ENCODE results near the gene ARHGAP42.

ARHGAP42 gene

GRCh38 chr11:100730266-100730665 is 43.2 kb downstream of the ARHGAP42 start:
- TF ChIP-seq, protein P1, sequence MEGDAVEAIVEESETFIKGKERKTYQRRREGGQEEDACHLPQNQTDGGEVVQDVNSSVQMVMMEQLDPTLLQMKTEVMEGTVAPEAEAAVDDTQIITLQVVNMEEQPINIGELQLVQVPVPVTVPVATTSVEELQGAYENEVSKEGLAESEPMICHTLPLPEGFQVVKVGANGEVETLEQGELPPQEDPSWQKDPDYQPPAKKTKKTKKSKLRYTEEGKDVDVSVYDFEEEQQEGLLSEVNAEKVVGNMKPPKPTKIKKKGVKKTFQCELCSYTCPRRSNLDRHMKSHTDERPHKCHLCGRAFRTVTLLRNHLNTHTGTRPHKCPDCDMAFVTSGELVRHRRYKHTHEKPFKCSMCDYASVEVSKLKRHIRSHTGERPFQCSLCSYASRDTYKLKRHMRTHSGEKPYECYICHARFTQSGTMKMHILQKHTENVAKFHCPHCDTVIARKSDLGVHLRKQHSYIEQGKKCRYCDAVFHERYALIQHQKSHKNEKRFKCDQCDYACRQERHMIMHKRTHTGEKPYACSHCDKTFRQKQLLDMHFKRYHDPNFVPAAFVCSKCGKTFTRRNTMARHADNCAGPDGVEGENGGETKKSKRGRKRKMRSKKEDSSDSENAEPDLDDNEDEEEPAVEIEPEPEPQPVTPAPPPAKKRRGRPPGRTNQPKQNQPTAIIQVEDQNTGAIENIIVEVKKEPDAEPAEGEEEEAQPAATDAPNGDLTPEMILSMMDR (IDR thresholded peaks at IDR 0.05; ENCODE audit: low read depth, low read length), result no peak
- H3K27me3 ChIP-seq (ENCODE audit: insufficient read depth, low read depth, severe bottlenecking), result no peaks in the 10 kb centered on the region
- H3K36me3 ChIP-seq, result no peaks in the 10 kb centered on the region
- DNase-seq, result no peak
- no peaks in the 10 kb centered on the region for H3K9me3 ChIP-seq (ENCODE audit: severe bottlenecking)
- H3K4me3 ChIP-seq (ENCODE audit: low read depth, low read length), result no peak overlapping the region
- H3K27ac ChIP-seq, result no peak overlapping the region

GRCh38 chr11:100731471-100731870 is 44.4 kb downstream of the ARHGAP42 start:
- no peaks in the 10 kb centered on the region for H3K27me3 ChIP-seq (ENCODE audit: insufficient read depth, low read depth, severe bottlenecking)

GRCh38 chr11:100732949-100733348 is 45.9 kb downstream of the ARHGAP42 start:
- no peak for DNase-seq
- H3K27ac ChIP-seq, result no peak overlapping the region
- no peak overlapping the region for H3K4me3 ChIP-seq (ENCODE audit: low read depth, low read length)
- H3K27me3 ChIP-seq (ENCODE audit: insufficient read depth, low read depth, severe bottlenecking), result no peaks in the 10 kb centered on the region
- TF ChIP-seq, protein P1 (IDR thresholded peaks at IDR 0.05; ENCODE audit: low read depth, low read length), result no peak
- no peaks in the 10 kb centered on the region for H3K36me3 ChIP-seq
- no peaks in the 10 kb centered on the region for H3K9me3 ChIP-seq (ENCODE audit: severe bottlenecking)

More at GRCh38 chr11:100731471-100731870, 44.4 kb downstream of the ARHGAP42 start:
- TF ChIP-seq, protein P1 (IDR thresholded peaks at IDR 0.05; ENCODE audit: low read depth, low read length), result no peak
- Histone ChIP-seq H3K4me3 (ENCODE audit: low read depth, low read length) (no peak overlapping the region), H3K27ac (no peak overlapping the region), H3K9me3 (ENCODE audit: severe bottlenecking) (no peaks in the 10 kb centered on the region), H3K36me3 (no peaks in the 10 kb centered on the region)
- peak; percentile 73 for DNase-seq

DNA sequence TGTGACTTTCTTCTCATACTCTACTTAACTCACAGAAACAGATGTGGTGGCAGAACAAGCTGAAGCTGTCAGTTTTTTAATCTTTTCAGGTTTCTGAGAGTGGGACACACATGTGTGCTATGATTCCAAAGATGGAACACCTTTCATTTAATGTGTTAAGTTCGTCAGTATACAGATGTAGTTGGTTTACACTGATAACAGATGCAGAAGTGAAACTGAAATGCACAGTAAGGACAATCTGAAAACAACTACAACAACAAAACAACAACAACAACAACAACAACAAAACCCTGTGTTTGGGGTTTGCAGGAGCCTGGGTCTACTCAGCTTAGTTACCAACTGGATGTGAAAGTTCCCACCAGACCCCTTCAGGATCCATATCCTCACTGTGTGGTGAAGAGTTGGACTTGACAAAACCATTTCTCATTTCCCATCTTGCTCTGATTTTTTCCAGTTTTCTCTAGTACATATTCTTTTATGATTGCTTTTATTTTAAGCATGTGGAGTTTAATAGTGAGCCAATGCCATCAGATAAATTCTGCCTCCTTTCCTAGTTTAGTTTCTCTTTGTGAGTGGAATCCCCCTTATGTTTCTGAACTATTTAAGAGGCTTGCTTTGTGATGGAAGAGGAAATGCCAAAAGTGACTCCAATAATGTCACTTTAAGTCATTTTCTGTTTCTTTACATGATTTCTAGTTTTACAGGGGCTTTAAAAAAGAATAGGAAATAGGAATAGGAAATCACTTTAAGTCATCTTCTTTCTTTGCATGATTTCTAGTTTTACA is 47.8 kb downstream of the ARHGAP42 start:
- no peak overlapping the region for H3K4me3 ChIP-seq (ENCODE audit: low read depth, low read length)
- H3K27me3 ChIP-seq (ENCODE audit: insufficient read depth, low read depth, severe bottlenecking), result no peaks in the 10 kb centered on the region
- H3K9me3 ChIP-seq (ENCODE audit: severe bottlenecking), result no peaks in the 10 kb centered on the region
- TF ChIP-seq, protein P1 (IDR thresholded peaks at IDR 0.05; ENCODE audit: low read depth, low read length), result no peak
- H3K36me3 ChIP-seq, result no peaks in the 10 kb centered on the region
- DNase-seq, result no peak
- H3K27ac ChIP-seq, result no peak overlapping the region

GRCh38 chr11:100735949-100736675 is 49.0 kb downstream of the ARHGAP42 start:
- DNase-seq, result no peak
- no peak overlapping the region for H3K4me3 ChIP-seq (ENCODE audit: low read depth, low read length)
- H3K27me3 ChIP-seq (ENCODE audit: insufficient read depth, low read depth, severe bottlenecking), result no peaks in the 10 kb centered on the region
- H3K27ac ChIP-seq, result peak overlapping the region; percentile 49
- TF ChIP-seq, protein P1 (IDR thresholded peaks at IDR 0.05; ENCODE audit: low read depth, low read length), result no peak
- H3K9me3 ChIP-seq (ENCODE audit: severe bottlenecking), result no peaks in the 10 kb centered on the region
- no peaks in the 10 kb centered on the region for H3K36me3 ChIP-seq
